H1 (cell line): ENCODE data around the gene CCNJ. TPM values are rescaled to one million over a fixed set of nuclear protein-coding genes. Genes with fewer than 3 reads are reported as not detected.

Source experiments
- CTCF ChIA-PET: fragments of 300-600 bp; sonication (Branson Sonifier 250); formaldehyde crosslinking; loops from one replicate; lab custom pipeline; 2021; ENCODE audit not compliant: partially characterized antibody; lab: Charles Lee
- POLR2A ChIA-PET: fragments of 300-600 bp; sonication (Branson Sonifier 250); formaldehyde crosslinking; loops from one replicate; lab custom pipeline; 2021; ENCODE audit warnings: inconsistent platforms; ENCODE audit not compliant: partially characterized antibody; lab: Charles Lee
- DNase-seq, 2 experiments: peaks; one replicate each; pipeline versions ENCODE4 v3.0.0 to v3.0.0-alpha.2; 2010 to 2022; ENCODE audit warnings: low spot score in 2 of 2, low read depth in 1 of 2, mixed read lengths in 1 of 2
- FAIRE-seq: peaks from 2 replicates; lab custom pipeline; 2011; peaks lifted over from hg19 to GRCh38; lab: Jason Lieb, UNC
- H2AFZ ChIP-seq: 2 replicates; pipeline ENCODE4 v1.8.1; 2012; ENCODE audit warnings: low read length, inconsistent platforms
- H2AK5ac ChIP-seq: 2 replicates; pipeline ENCODE4 v1.6.1; 2013; ENCODE audit warnings: low read depth, low read length
- H2BK120ac ChIP-seq: replicated peaks from 2 replicates; pipeline ENCODE3; 2013; ENCODE audit warnings: low read depth, low read length, inconsistent platforms
- H2BK12ac ChIP-seq: 2 replicates; pipeline ENCODE4 v1.6.1; 2013; ENCODE audit warnings: low read depth, low read length
- H2BK15ac ChIP-seq: 2 replicates; pipeline ENCODE4 v1.6.1; 2013; ENCODE audit warnings: low read length
- H2BK20ac ChIP-seq: 2 replicates; pipeline ENCODE4 v1.6.1; 2013; ENCODE audit warnings: low read length
- H2BK5ac ChIP-seq: 2 replicates; pipeline ENCODE4 v1.6.1; 2013; ENCODE audit warnings: low read depth, low read length
- H3K14ac ChIP-seq: 2 replicates; pipeline ENCODE4 v1.6.1; 2013; ENCODE audit warnings: inconsistent platforms; ENCODE audit not compliant: insufficient read length
- H3K18ac ChIP-seq: 2 replicates; pipeline ENCODE4 v1.6.1; 2013; ENCODE audit warnings: low read length; ENCODE audit errors: extremely low read depth
- H3K23ac ChIP-seq: 2 replicates; pipeline ENCODE4 v1.6.1; 2013; ENCODE audit warnings: inconsistent platforms; ENCODE audit not compliant: insufficient read length
- H3K23me2 ChIP-seq: 2 replicates; pipeline ENCODE4 v1.6.1; 2013; ENCODE audit warnings: low read depth, low read length
- H3K27ac ChIP-seq: 2 replicates; pipeline ENCODE4 v1.6.1; 2011; ENCODE audit warnings: low read depth, low read length, inconsistent platforms
- H3K27me3 ChIP-seq, 4 experiments: replicated peaks in 1 of 4; 1 replicate in 1 of 4; 2 replicates in 3 of 4; pipeline versions ENCODE4 v1.6.1 to v1.8.1; 2011 to 2013; ENCODE audit warnings: low read length in 3 of 4, mild to moderate bottlenecking in 3 of 4, inconsistent platforms in 2 of 4, mixed read lengths in 2 of 4, moderate library complexity in 1 of 4; ENCODE audit not compliant: control insufficient read depth in 3 of 4, insufficient read depth in 3 of 4; ENCODE audit errors: extremely low read depth in 1 of 4
- H3K36me3 ChIP-seq, 4 experiments: 2 replicates each; pipeline versions ENCODE4 v1.6.1 to v1.8.1; 2011 to 2013; ENCODE audit warnings: mild to moderate bottlenecking in 4 of 4, low read length in 3 of 4, moderate library complexity in 2 of 4, control low read depth in 1 of 4, inconsistent platforms in 1 of 4; ENCODE audit not compliant: insufficient read depth in 4 of 4, control insufficient read depth in 2 of 4
- H3K4ac ChIP-seq: replicated peaks from 2 replicates; pipeline ENCODE3; 2013; ENCODE audit warnings: low read length, low read depth, mixed read lengths, inconsistent platforms; ENCODE audit not compliant: insufficient read length
- H3K4me1 ChIP-seq, 4 experiments: replicated peaks in 1 of 4; 1 replicate in 1 of 4; 2 replicates in 3 of 4; pipeline versions ENCODE4 v1.6.1 to v1.8.1; 2011 to 2013; ENCODE audit warnings: low read length in 3 of 4, inconsistent platforms in 2 of 4, mixed read lengths in 1 of 4; ENCODE audit not compliant: insufficient read depth in 4 of 4, control insufficient read depth in 3 of 4
- H3K4me2 ChIP-seq, 2 experiments: 2 replicates each; pipeline versions ENCODE4 v1.6.1 to v1.8.1; 2011 to 2013; ENCODE audit warnings: low read depth in 2 of 2, low read length in 2 of 2, control low read depth in 1 of 2, inconsistent platforms in 1 of 2, mild to moderate bottlenecking in 1 of 2; ENCODE audit not compliant: insufficient read depth in 1 of 2
- H3K4me3 ChIP-seq, 4 experiments: fragments of 200-600, 300-600 bp in 1 of 4; sonication (generic), shearing (Covaris generic), sonication (Bioruptor Twin) in 1 of 4; 2 replicates each; pipeline versions ENCODE4 v1.5.1 to v1.8.1; 2011 to 2016; ENCODE audit warnings: low read length in 4 of 4, low read depth in 3 of 4, control low read depth in 2 of 4, inconsistent platforms in 2 of 4, mild to moderate bottlenecking in 2 of 4, mixed read lengths in 1 of 4, moderate library complexity in 1 of 4; ENCODE audit not compliant: insufficient read depth in 2 of 4; ENCODE audit errors: extremely low read depth in 1 of 4
- H3K56ac ChIP-seq: replicated peaks from 2 replicates; pipeline ENCODE3; 2013; ENCODE audit warnings: low read depth, mild to moderate bottlenecking, mixed read lengths, low read length, inconsistent platforms; ENCODE audit not compliant: insufficient read length
- H3K79me1 ChIP-seq: 2 replicates; pipeline ENCODE4 v1.6.1; 2013; ENCODE audit warnings: low read depth, low read length, control low read depth
- H3K79me2 ChIP-seq, 2 experiments: 2 replicates each; pipeline versions ENCODE4 v1.6.1 to v1.8.1; 2012 to 2013; ENCODE audit warnings: low read length in 2 of 2, mild to moderate bottlenecking in 2 of 2, inconsistent platforms in 1 of 2; ENCODE audit not compliant: insufficient read depth in 2 of 2, control insufficient read depth in 1 of 2
- H3K9ac ChIP-seq, 4 experiments: replicated peaks in 1 of 4; 1 replicate in 1 of 4; 2 replicates in 3 of 4; pipeline versions ENCODE4 v1.6.1 to v1.8.1; 2011 to 2013; ENCODE audit warnings: low read depth in 3 of 4, low read length in 3 of 4, control low read depth in 2 of 4, mild to moderate bottlenecking in 2 of 4, moderate library complexity in 2 of 4, inconsistent platforms in 1 of 4; ENCODE audit errors: extremely low read depth in 1 of 4
- H3K9me3 ChIP-seq, 2 experiments: 2 replicates each; pipeline versions ENCODE4 v1.6.1 to v1.8.1; 2012 to 2013; ENCODE audit warnings: mild to moderate bottlenecking in 2 of 2, moderate library complexity in 2 of 2, control low read depth in 1 of 2, inconsistent platforms in 1 of 2, low read depth in 1 of 2, low read length in 1 of 2, mixed read lengths in 1 of 2; ENCODE audit not compliant: insufficient read depth in 2 of 2
- H4K20me1 ChIP-seq, 2 experiments: replicated peaks in 1 of 2; 2 replicates each; pipeline versions ENCODE3 to v1.8.1; 2011 to 2013; ENCODE audit warnings: inconsistent platforms in 2 of 2, low read length in 2 of 2, mild to moderate bottlenecking in 1 of 2; ENCODE audit not compliant: insufficient read depth in 2 of 2, control insufficient read depth in 1 of 2
- H4K5ac ChIP-seq: 2 replicates; pipeline ENCODE4 v1.6.1; 2013; ENCODE audit warnings: low read length, low read depth, mixed read lengths, inconsistent platforms; ENCODE audit not compliant: insufficient read length
- H4K8ac ChIP-seq: 2 replicates; pipeline ENCODE4 v1.8.0; 2013; ENCODE audit warnings: mild to moderate bottlenecking, moderate library complexity, low read length, inconsistent platforms; ENCODE audit not compliant: insufficient read depth; ENCODE audit errors: extremely low read depth
- H4K91ac ChIP-seq: replicated peaks from 2 replicates; pipeline ENCODE3; 2013; ENCODE audit warnings: low read length, mixed read lengths, inconsistent platforms; ENCODE audit not compliant: insufficient read length
- CEBPB ChIP-seq: IDR thresholded peaks from 2 replicates; pipeline ENCODE4 v1.6.1; 2012; ENCODE audit warnings: low read depth, low read length
- CTCF ChIP-seq, 3 experiments: IDR thresholded peaks; 1 replicate in 2 of 3; 2 replicates in 1 of 3; pipeline versions ENCODE4 v1.5.1 to v1.6.1; 2011; ENCODE audit warnings: low read length in 3 of 3, mild to moderate bottlenecking in 3 of 3, inconsistent platforms in 2 of 3, low read depth in 1 of 3, moderate library complexity in 1 of 3; ENCODE audit not compliant: insufficient read depth in 1 of 3; ENCODE audit errors: control extremely low read depth in 1 of 3
- EP300 ChIP-seq, 2 experiments: IDR thresholded peaks; 1 replicate in 1 of 2; 2 replicates in 1 of 2; pipeline ENCODE4 v1.6.1; 2011 to 2012; ENCODE audit warnings: low read depth in 2 of 2, low read length in 2 of 2, mild to moderate bottlenecking in 2 of 2, borderline replicate concordance in 1 of 2, inconsistent platforms in 1 of 2, moderate library complexity in 1 of 2
- HDAC6 ChIP-seq: IDR thresholded peaks from one replicate; pipeline ENCODE4 v1.7.1; 2012; ENCODE audit warnings: low read depth, mild to moderate bottlenecking, inconsistent platforms, low read length, moderate library complexity
- KDM1A ChIP-seq: fragments of 200-600, 300-600 bp; sonication (generic); IDR thresholded peaks from 2 replicates; pipeline ENCODE4 v1.7.1; 2016; ENCODE audit warnings: mild to moderate bottlenecking, low read length, borderline replicate concordance
- KDM5A ChIP-seq: fragments of 200-600 bp; IDR thresholded peaks from 2 replicates; pipeline ENCODE4 v1.7.1; 2012; ENCODE audit warnings: mild to moderate bottlenecking, low read length, inconsistent platforms, mixed read lengths
- MAFK ChIP-seq: IDR thresholded peaks from 2 replicates; pipeline ENCODE4 v1.6.1; 2012; ENCODE audit warnings: low read depth, mild to moderate bottlenecking, improper control_type of control experiment, low read length
- NRF1 ChIP-seq: IDR thresholded peaks from 2 replicates; pipeline ENCODE4 v1.6.1; 2011; ENCODE audit warnings: mild to moderate bottlenecking, low read depth, low read length, improper control_type of control experiment
- POLR2A ChIP-seq, 2 experiments: IDR thresholded peaks; 1 replicate in 1 of 2; 2 replicates in 1 of 2; pipeline ENCODE4 v1.6.1; 2011; ENCODE audit warnings: low read depth in 2 of 2, low read length in 2 of 2, mild to moderate bottlenecking in 2 of 2; ENCODE audit errors: control extremely low read depth in 1 of 2
- RNF2 ChIP-seq: fragments of 200-900, 300-1000 bp; sonication (generic); IDR thresholded peaks from 2 replicates; pipeline ENCODE4 v1.7.1; 2016; ENCODE audit warnings: borderline replicate concordance, low read depth, mild to moderate bottlenecking, antibody characterized with exemption, low read length; ENCODE audit not compliant: poor library complexity, severe bottlenecking; ENCODE audit errors: missing control alignments
- SIRT6 ChIP-seq: IDR thresholded peaks from one replicate; pipeline ENCODE4 v1.7.1; 2012; ENCODE audit warnings: low read length, inconsistent platforms
- SRF ChIP-seq: IDR thresholded peaks from 2 replicates; pipeline ENCODE4 v1.6.1; 2011; ENCODE audit warnings: mild to moderate bottlenecking, low read depth, low read length, moderate library complexity
- WGBS, 2 experiments: shearing (Covaris generic) in 1 of 2; methylation state at CpG; one replicate each; pipeline versions ENCODE4 v1.1.6 to v1.1.7; 2013 to 2015; ENCODE audit warnings: low lambda C conversion rate in 2 of 2, mixed read lengths in 2 of 2, inconsistent platforms in 1 of 2, low coverage in 1 of 2, missing lambda C conversion rate in 1 of 2; ENCODE audit not compliant: insufficient replicate concordance in 2 of 2, insufficient coverage in 1 of 2, insufficient read length in 1 of 2; ENCODE audit errors: extremely low coverage in 1 of 2, missing lambda C conversion rate in 1 of 2; 5-methylcytosine and 5-hydroxymethylcytosine counted together
- polyA plus RNA-seq, 7 experiments: library from polyadenylated mRNA; depleted of rRNA in 3 of 7; stranded (reverse) in 5 of 7; unstranded in 2 of 7; fragments of >200 nt in 5 of 7; fragments of 200-250 nt in 2 of 7; gene quantifications; 1 replicate in 5 of 7; 2 replicates in 1 of 7; 4 replicates in 1 of 7; pipeline versions ENCODE4 v1.2.1 to v1.2.3, GENCODE V29; 2011 to 2013; ENCODE audit warnings: missing spikeins in 2 of 7, mixed read lengths in 2 of 7
- total RNA-seq: library from RNA; stranded (reverse); fragmentation: NEBNext Ultra II Directional; extraction: Animal tissue kit (Norgen Biotek cat#: 25700); gene quantifications from 2 replicates; pipeline ENCODE4 v1.2.1, GENCODE V29; 2021

The CCNJ gene
- total and polyA plus RNA-seq, 2 of the 8 experiments (the other 6 are each of a cell fraction or from before 2014, with no cell fraction given), result 31.4 to 34.7 TPM

- no peaks in the 10 kb centered on the region for H3K79me1 ChIP-seq
- H4K5ac ChIP-seq, result no peak overlapping the region
- WGBS, 2 experiments, result 92% methylated on average over 2 of the region's 2 CpGs; no CpG with 5 or more reads in 1 of the 2 experiments
- H3K4me1 ChIP-seq, result no peaks in the 10 kb centered on the region
- no peaks in the 10 kb centered on the region for H3K27me3 ChIP-seq
- no peak overlapping the region for H2BK15ac ChIP-seq
- H4K20me1 ChIP-seq, result no peaks in the 10 kb centered on the region
- H3K23ac ChIP-seq, result no peak overlapping the region
- H3K18ac ChIP-seq, result no peak overlapping the region
- no peak overlapping the region for H2BK12ac ChIP-seq
- no peak overlapping the region for H3K4me2 ChIP-seq
- ChIA-PET CTCF (no interaction called here), POLR2A (interaction anchor here (1.5 kb wide), 1 partner anchor 41 kb away, joined by 7 read pairs; the partner anchor contains the start of gene ZNF518A)
- H4K8ac ChIP-seq, result no peak overlapping the region
- no peaks in the 10 kb centered on the region for H3K36me3 ChIP-seq
- FAIRE-seq (no peak), DNase-seq (no peak)
- H3K9ac ChIP-seq, result no peak overlapping the region
- H2AK5ac ChIP-seq, result no peak overlapping the region
- H3K4me3 ChIP-seq, result no peak overlapping the region
- H3K9me3 ChIP-seq, result no peaks in the 10 kb centered on the region; a peak in 1 of 4 replicates
- no peak overlapping the region for H2BK120ac ChIP-seq
- no peak overlapping the region for H3K56ac ChIP-seq
- no peak overlapping the region for H2BK5ac ChIP-seq
- no peaks in the 10 kb centered on the region for H3K79me2 ChIP-seq
- H3K14ac ChIP-seq, result no peak overlapping the region
- H3K27ac ChIP-seq, result no peak overlapping the region
- H3K23me2 ChIP-seq, result no peaks in the 10 kb centered on the region
- H2BK20ac ChIP-seq, result no peak overlapping the region
- no peak overlapping the region for H2AFZ ChIP-seq
- no peak overlapping the region for H4K91ac ChIP-seq
- no peak overlapping the region for H3K4ac ChIP-seq
- TF ChIP-seq RNF2, result no peak
- TF ChIP-seq SRF, result no peak
- no peak for TF ChIP-seq KDM1A
- TF ChIP-seq MAFK, result no peak
- no peak for TF ChIP-seq POLR2A (IDR thresholded peaks at IDR 0.05; ENCODE audit: control extremely low read depth in 1 of 2, low read depth in 2 of 2, low read length in 2 of 2)
- TF ChIP-seq KDM5A, result no peak
- TF ChIP-seq SIRT6, result no peak
- no peak for TF ChIP-seq NRF1
- TF ChIP-seq EP300 (IDR thresholded peaks at IDR 0.05; ENCODE audit: borderline replicate concordance in 1 of 2, low read depth in 2 of 2, low read length in 2 of 2), result no peak
- no peak for TF ChIP-seq CEBPB
- no peak for TF ChIP-seq CTCF (IDR thresholded peaks at IDR 0.05; ENCODE audit: control extremely low read depth in 1 of 3, insufficient read depth in 1 of 3, low read depth in 1 of 3, low read length in 3 of 3)
- no peak for TF ChIP-seq HDAC6
Measured at GRCh38 chr10:96089116-96089515, 45.7 kb downstream of the CCNJ start.
